Stimulated activated naive CD8-positive, alpha-beta T cell treated with anti-CD3 and anti-CD28 coated beads, Interleukin-15, Interleukin-2, amounts not matched to agents 100 ng/mL and 50 ng/mL, for 24 hours (primary cell): ENCODE data around the gene FBXO47.

Source experiments
- H3K27ac Mint-ChIP-seq: one replicate; pipeline ENCODE4 v1.8.0; 2021; ENCODE audit warnings: mild to moderate bottlenecking, mixed read lengths
- H3K27me3 Mint-ChIP-seq: one replicate; pipeline ENCODE4 v1.8.0; 2021; ENCODE audit warnings: mixed read lengths
- H3K36me3 Mint-ChIP-seq: one replicate; pipeline ENCODE4 v1.8.0; 2021; ENCODE audit warnings: low read depth, mixed read lengths
- H3K4me1 Mint-ChIP-seq: one replicate; pipeline ENCODE4 v1.8.0; 2021; ENCODE audit warnings: low read depth, mixed read lengths
- H3K4me3 Mint-ChIP-seq: one replicate; pipeline ENCODE4 v1.8.0; 2021; ENCODE audit warnings: mild to moderate bottlenecking, mixed read lengths
- H3K9me3 Mint-ChIP-seq: one replicate; pipeline ENCODE4 v1.8.0; 2021; ENCODE audit warnings: mixed read lengths

Gene FBXO47, protein sequence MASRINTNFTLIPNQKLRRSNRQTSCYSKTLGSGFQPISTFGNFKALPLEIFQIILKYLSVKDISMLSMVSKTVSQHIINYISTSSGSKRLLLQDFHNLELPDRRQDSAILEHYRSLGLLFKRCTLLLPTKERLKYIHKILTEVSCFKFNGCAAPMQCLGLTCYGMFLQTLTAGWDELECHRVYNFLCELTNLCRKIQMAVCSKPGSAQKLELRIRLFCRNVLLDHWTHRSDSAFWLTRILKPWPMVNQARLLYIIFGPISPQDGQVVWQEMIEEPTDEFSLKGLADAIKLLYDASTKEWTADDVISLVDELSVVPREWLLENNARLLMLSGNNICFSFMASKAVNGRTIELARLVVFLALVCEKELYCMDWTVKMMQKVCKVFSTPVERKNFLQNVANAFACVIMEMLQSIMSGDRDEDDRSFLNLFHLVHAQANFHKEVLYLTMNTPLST

GRCh38 chr17:38967290-38967738 is at the start of gene FBXO47:
Gene FBXO47 (minus strand): TSS chr17:38967403. CDS start chr17:38963025, 4,378 bp downstream.
- no peaks in the 10 kb centered on the region for H3K36me3 Mint-ChIP-seq
- peaks cover 10% of the 10 kb centered on the region for H3K4me1 Mint-ChIP-seq
- H3K9me3 Mint-ChIP-seq, result no peaks in the 10 kb centered on the region
- H3K27ac Mint-ChIP-seq, result peak within 1 kb of the TSS; percentile 87
- peak within 1 kb of the TSS; percentile 67 for H3K4me3 Mint-ChIP-seq
- no peaks in the 10 kb centered on the region for H3K27me3 Mint-ChIP-seq

GRCh38 chr17:39016193-39017153 is 49.3 kb upstream of the FBXO47 start:
- Mint-ChIP-seq H3K9me3 (no peaks in the 10 kb centered on the region), H3K36me3 (no peaks in the 10 kb centered on the region), H3K27me3 (no peaks in the 10 kb centered on the region), H3K4me3 (no peak overlapping the region), H3K27ac (peak overlapping the region; percentile 72), H3K4me1 (peaks cover 20% of the 10 kb centered on the region)

DNA sequence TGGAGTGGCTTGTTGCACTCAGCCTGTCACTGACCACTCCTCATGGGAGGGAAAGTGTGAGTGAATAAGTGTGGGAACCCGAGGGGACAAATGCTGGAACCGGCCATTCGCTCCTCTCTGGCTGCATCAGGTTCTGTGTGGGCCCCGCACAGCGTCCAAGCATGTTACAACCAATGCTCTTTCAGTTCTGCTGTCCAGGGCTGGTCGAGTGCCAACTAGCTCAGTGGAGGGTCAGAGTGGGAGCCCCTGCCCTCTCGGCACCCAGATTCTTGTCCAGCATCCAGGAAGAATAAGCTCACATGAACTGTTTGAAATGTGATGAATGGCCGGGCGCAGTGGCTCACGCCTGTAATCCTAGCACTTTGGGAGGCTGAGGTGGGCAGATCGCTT is 48.3 kb upstream of the FBXO47 start:
- Mint-ChIP-seq H3K9me3 (no peaks in the 10 kb centered on the region), H3K4me1 (peaks cover 20% of the 10 kb centered on the region), H3K36me3 (no peaks in the 10 kb centered on the region), H3K27me3 (no peaks in the 10 kb centered on the region), H3K4me3 (no peak overlapping the region), H3K27ac (no peak overlapping the region)

DNA sequence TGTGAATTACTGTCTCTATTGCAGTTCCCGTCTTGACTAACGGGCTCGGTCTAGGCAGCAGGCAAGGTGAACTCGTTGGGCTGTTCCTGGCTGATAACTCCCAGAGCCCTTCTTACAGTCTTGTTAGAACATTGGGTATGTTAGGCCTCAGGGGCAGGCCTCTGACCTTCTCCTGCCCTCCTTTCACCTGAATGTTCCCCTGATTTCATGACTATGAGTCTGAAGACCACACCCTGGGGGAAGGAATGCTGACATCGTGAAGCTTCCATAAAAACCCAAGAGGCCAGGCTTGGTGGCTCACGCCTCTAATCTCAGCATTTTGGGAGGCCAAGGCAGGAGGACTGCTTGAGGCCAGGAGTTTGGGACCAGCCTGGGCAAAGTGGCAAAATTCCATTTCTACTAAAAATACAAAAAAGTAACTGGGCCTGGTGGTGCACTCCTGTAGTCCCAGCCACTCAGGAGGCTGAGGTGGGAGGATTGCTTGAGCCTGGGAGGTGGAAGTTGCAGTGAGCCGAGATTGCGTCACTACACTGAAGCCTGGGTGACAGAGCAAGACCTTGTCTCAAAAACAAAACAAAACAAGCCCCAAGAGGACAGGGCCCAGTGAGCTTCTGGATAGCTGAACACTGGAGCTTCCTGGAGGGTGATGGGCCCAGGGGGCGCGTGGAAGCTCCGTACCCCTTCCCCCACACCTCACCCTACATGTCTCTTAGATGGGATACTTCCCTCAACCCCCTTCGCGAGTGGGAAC is 47.8 kb upstream of the FBXO47 start:
- no peak overlapping the region for H3K27ac Mint-ChIP-seq
- no peaks in the 10 kb centered on the region for H3K36me3 Mint-ChIP-seq

DNA sequence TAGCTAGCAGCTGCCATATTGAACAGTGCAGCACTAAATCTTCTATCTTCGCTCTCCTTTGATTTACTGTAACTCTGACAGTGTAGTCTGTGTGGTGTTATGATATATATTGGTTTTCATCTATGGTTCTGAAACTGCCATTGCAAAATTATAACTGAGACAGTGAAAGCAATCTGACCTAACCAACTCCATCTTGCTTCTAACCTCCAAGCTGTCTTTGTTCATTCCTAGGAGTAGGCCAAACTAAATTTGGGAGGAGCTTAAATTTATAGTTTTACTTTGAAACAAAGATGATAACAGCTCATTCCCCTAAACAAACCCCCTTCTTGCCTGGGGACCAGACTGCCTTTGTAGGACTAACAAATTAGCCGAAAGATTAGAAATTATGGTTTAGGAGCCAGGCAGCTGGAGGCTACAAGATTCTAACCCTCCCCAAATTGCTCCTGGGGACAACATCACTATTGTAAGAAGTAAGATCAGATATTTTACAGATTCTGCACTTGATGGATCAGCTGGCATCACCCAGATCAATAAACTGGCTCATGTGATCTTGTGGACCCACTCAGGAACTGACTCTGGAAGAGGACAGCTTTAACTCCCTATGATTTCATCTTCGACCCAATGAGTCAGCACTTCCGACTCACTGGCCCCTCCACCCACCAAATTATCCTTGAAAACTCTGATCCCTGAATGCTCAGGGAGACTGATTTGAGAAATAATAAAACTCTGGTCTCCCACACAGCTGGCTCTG is 47.0 kb upstream of the FBXO47 start:
- Mint-ChIP-seq H3K4me1 (peaks cover 20% of the 10 kb centered on the region), H3K36me3 (no peaks in the 10 kb centered on the region), H3K27ac (no peak overlapping the region), H3K9me3 (no peaks in the 10 kb centered on the region), H3K27me3 (no peaks in the 10 kb centered on the region), H3K4me3 (no peak overlapping the region)

More for the DNA sequence above, 47.8 kb upstream of the FBXO47 start:
- H3K4me1 Mint-ChIP-seq, result peaks cover 20% of the 10 kb centered on the region
- H3K9me3 Mint-ChIP-seq, result no peaks in the 10 kb centered on the region
- H3K27me3 Mint-ChIP-seq, result no peaks in the 10 kb centered on the region
- no peak overlapping the region for H3K4me3 Mint-ChIP-seq

DNA sequence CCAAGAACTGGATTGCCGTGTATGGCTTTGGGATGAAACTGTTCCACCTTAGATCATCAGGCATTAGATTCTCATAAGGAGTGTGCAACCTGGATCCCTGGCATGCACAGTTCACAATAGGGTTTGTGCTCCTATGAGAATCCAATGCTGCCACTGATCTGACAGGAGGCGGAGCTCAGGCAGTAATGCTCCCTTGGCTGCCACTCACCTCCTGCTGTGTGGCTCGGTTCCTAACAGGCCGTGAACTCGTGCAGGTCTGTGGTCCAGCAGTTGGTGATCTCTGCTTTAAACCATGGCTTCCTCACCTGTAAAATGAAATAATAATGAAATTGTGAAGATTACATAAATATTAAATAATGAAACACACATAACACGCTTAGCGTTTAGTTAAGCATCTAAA is 45.5 kb upstream of the FBXO47 start:
- H3K27ac Mint-ChIP-seq, result no peak overlapping the region
- H3K27me3 Mint-ChIP-seq, result no peaks in the 10 kb centered on the region
- H3K4me3 Mint-ChIP-seq, result no peak overlapping the region
- H3K9me3 Mint-ChIP-seq, result no peaks in the 10 kb centered on the region
- H3K4me1 Mint-ChIP-seq, result peaks cover 13% of the 10 kb centered on the region
- H3K36me3 Mint-ChIP-seq, result no peaks in the 10 kb centered on the region

- no peak overlapping the region for H3K27ac Mint-ChIP-seq
- H3K36me3 Mint-ChIP-seq, result no peaks in the 10 kb centered on the region
- no peaks in the 10 kb centered on the region for H3K27me3 Mint-ChIP-seq
- H3K4me3 Mint-ChIP-seq, result no peak overlapping the region
- peaks cover 8% of the 10 kb centered on the region for H3K4me1 Mint-ChIP-seq
- no peaks in the 10 kb centered on the region for H3K9me3 Mint-ChIP-seq
These were observed 44.8 kb upstream of the FBXO47 start for GRCh38 chr17:39011907-39012468.

DNA sequence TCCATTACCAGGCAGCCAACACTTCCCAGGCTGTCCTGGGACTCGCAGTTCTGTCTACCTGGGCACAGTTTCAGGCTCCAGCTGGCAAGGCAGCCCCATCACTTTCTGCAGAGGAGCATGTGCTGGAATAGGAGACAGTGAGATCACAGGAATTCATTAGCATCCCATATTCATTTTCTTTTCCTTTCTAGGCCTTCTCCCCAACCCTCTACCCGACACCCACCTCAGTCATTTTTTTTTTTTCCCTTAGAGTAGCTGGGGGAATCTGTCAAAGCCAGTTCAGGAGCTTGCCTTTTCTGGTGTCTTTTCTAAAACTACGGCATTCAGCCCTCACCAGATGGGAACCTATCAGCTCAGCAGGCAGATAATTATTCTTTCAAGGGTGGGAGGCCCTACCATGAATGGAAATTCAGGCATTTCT is 42.4 kb upstream of the FBXO47 start:
- no peaks in the 10 kb centered on the region for H3K36me3 Mint-ChIP-seq
- H3K9me3 Mint-ChIP-seq, result no peaks in the 10 kb centered on the region
- H3K27ac Mint-ChIP-seq, result no peak overlapping the region
- no peaks in the 10 kb centered on the region for H3K27me3 Mint-ChIP-seq
- H3K4me3 Mint-ChIP-seq, result no peak overlapping the region
- H3K4me1 Mint-ChIP-seq, result no peaks in the 10 kb centered on the region

- Mint-ChIP-seq H3K27ac (no peak overlapping the region), H3K9me3 (no peaks in the 10 kb centered on the region), H3K4me1 (peaks cover 4% of the 10 kb centered on the region), H3K36me3 (no peaks in the 10 kb centered on the region), H3K4me3 (no peak overlapping the region), H3K27me3 (no peaks in the 10 kb centered on the region)
These were observed 41.4 kb upstream of the FBXO47 start for GRCh38 chr17:39008633-39009032.

DNA sequence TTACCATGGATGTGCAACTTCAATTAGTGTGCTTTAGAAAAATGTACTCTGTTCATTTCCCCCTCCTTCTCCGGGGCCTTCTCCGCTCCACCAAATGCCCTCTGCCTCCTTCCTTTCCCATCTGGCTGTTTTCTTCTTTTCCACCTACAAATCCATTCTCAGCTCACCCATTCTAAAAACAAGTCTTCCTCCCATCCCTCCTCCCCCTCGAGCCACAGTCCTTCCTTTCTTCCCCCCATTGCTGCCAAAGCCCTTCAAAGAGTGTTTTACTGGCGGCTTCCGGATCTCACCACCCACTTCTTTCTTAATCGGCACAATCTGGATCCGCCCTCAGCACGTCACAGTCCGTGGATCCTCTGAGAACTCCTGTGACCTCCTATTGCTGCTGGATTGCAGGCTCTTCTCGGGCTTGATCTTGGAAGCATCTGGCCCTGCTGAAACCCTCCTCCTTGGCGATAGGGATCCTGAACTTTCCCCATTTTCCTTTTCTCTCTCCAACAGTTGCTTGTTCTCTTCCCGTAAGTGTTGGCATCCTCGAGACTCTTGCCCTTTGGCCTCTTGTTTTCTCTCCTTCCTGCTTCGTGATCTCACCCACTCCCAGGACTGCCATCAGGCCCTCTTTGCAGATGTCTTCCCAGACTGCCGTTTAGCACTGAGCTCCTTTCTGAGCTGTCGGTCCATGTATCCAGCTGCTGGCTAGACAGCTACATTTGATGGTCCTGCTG is 36.0 kb upstream of the FBXO47 start:
- H3K4me1 Mint-ChIP-seq, result peaks cover 25% of the 10 kb centered on the region
- H3K27me3 Mint-ChIP-seq, result no peaks in the 10 kb centered on the region
- no peak overlapping the region for H3K27ac Mint-ChIP-seq
- H3K4me3 Mint-ChIP-seq, result peak overlapping the region; percentile 2
- no peaks in the 10 kb centered on the region for H3K9me3 Mint-ChIP-seq
- no peaks in the 10 kb centered on the region for H3K36me3 Mint-ChIP-seq

- Mint-ChIP-seq H3K27me3 (no peaks in the 10 kb centered on the region), H3K4me3 (no peak overlapping the region), H3K36me3 (peaks cover under 1% of the 10 kb centered on the region), H3K27ac (no peak overlapping the region), H3K9me3 (peaks cover under 1% of the 10 kb centered on the region), H3K4me1 (peaks cover 25% of the 10 kb centered on the region)
These were observed 34.8 kb upstream of the FBXO47 start for GRCh38 chr17:39001703-39002637.

GRCh38 chr17:39000021-39000601 is 32.9 kb upstream of the FBXO47 start:
- peaks cover 4% of the 10 kb centered on the region for H3K36me3 Mint-ChIP-seq
- no peak overlapping the region for H3K4me3 Mint-ChIP-seq
- H3K4me1 Mint-ChIP-seq, result peaks cover 25% of the 10 kb centered on the region
- H3K9me3 Mint-ChIP-seq, result peaks cover 7% of the 10 kb centered on the region
- H3K27ac Mint-ChIP-seq, result no peak overlapping the region
- H3K27me3 Mint-ChIP-seq, result no peaks in the 10 kb centered on the region
